HG02973 (cell line): Measurements from ENCODE around the gene RNASE11.
"Not testable (repeated sequence)": the region's sequence is repeated elsewhere in the genome, so short reads cannot be mapped to it uniquely, and the experiment has no call there.

Experiments used
- ATAC-seq: cut with Tn5 transposase; IDR thresholded peaks from one replicate; pipeline ENCODE4 v1.9.1; 2021; ENCODE audit warnings: moderate library complexity; ENCODE audit not compliant: unreplicated experiment

Gene RNASE11

GRCh38 chr14:20583142-20583541 is 4.7 kb downstream of the RNASE11 start:
- no peak for ATAC-seq

GRCh38 chr14:20580242-20580641 is 7.6 kb downstream of the RNASE11 start:
- no peak for ATAC-seq

GRCh38 chr14:20578784-20579502 is 8.9 kb downstream of the RNASE11 start:
- no peak for ATAC-seq

GRCh38 chr14:20578325-20578724 is 9.5 kb downstream of the RNASE11 start:
- no peak for ATAC-seq

GRCh38 chr14:20572382-20572990 is 15.3 kb downstream of the RNASE11 start:
- not testable (repeated sequence) for ATAC-seq

- ATAC-seq, result not testable (repeated sequence)
Observed at GRCh38 chr14:20570720-20571119, 17.1 kb downstream of the RNASE11 start.

- not testable (repeated sequence) for ATAC-seq
Observed at GRCh38 chr14:20569865-20570264, 17.9 kb downstream of the RNASE11 start.

- no peak for ATAC-seq
Observed at GRCh38 chr14:20569066-20569465, 18.7 kb downstream of the RNASE11 start.

- no peak for ATAC-seq
Observed at GRCh38 chr14:20568393-20568792, 19.4 kb downstream of the RNASE11 start.

- ATAC-seq, result not testable (repeated sequence)
Observed at GRCh38 chr14:20567199-20567598, 20.6 kb downstream of the RNASE11 start.

- ATAC-seq, result no peak
Observed at GRCh38 chr14:20564501-20564997, 23.3 kb downstream of the RNASE11 start.

- ATAC-seq, result no peak
Observed at GRCh38 chr14:20563971-20564370, 23.8 kb downstream of the RNASE11 start.

GRCh38 chr14:20560961-20561360 is 26.8 kb downstream of the RNASE11 start, which contains the start of gene RNASE9:
Gene RNASE9, minus strand, starts transcription at chr14:20561047.
- ATAC-seq, result no peak

- no peak for ATAC-seq
Observed at GRCh38 chr14:20559461-20559904, 28.3 kb downstream of the RNASE11 start.

GRCh38 chr14:20557212-20557542 is 30.6 kb downstream of the RNASE11 start:
- no peak for ATAC-seq

GRCh38 chr14:20556500-20557211 is 31.1 kb downstream of the RNASE11 start:
- ATAC-seq, result no peak

- no peak for ATAC-seq
Observed at GRCh38 chr14:20555845-20556244, 32.0 kb downstream of the RNASE11 start.

GRCh38 chr14:20553024-20553423 is 34.8 kb downstream of the RNASE11 start:
- no peak for ATAC-seq

- ATAC-seq, result no peak
Observed at GRCh38 chr14:20551606-20552005, 36.2 kb downstream of the RNASE11 start.

- no peak for ATAC-seq
Observed at GRCh38 chr14:20550926-20551325, 36.9 kb downstream of the RNASE11 start.

GRCh38 chr14:20548414-20549158 is 39.2 kb downstream of the RNASE11 start:
- ATAC-seq, result no peak
